HFF-Myc (cell line): ENCODE results near the gene MYO1A.
"Not testable (repeated sequence)": the region's sequence is repeated elsewhere in the genome, so short reads cannot be mapped to it uniquely, and the experiment has no call there.

ENCODE experiments used
- DNase-seq: peaks from one replicate; pipeline ENCODE4 v3.0.0-alpha.2; 2011; ENCODE audit warnings: low read depth; ENCODE audit errors: extremely low read depth
- H3K4me3 ChIP-seq: replicated peaks from 2 replicates; pipeline ENCODE4 v1.5.1; 2011; ENCODE audit warnings: low read depth, mild to moderate bottlenecking, control low read depth, low read length
- TF ChIP-seq, protein P1 (sequence below): IDR thresholded peaks from 2 replicates; pipeline ENCODE4 v1.5.1; 2012; ENCODE audit warnings: mild to moderate bottlenecking, low read depth, low read length, control low read depth; ENCODE audit errors: missing control alignments

MYO1A gene

DNA sequence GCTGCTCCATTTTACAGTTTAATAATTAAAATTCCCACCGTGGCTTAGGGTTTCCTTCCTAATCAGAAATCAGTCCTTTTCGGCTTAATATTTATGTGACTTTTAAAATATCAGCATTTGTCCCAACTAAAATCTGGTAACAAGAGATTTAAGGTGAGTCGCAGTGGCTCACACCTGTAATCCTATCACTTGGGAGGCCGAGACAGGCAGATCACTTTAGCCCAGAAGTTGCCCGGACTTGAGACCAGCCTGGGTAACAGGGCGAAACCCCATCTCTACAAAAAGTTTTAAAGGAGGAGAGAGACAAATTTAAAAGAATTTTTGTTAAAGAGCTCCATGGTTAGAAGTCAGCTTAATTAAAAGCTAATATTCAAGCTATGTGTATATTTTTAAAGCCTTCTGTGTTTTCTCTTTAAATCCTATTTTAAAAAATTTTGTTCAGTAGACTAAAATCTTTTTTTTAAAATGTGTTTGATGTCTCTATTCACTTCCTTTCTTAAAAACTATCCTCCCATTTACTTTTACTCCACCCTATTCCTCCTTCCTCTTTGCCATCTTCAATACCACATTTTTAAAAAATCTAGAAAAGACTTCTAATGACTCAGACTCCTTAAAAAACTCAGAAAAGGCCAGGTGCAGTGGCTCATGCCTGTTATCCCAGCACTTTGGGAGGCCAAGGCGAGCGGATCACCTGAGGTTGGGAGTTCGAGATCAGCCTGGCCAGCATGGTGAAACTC is 29.8 kb downstream of the MYO1A start:
- H3K4me3 ChIP-seq: no peak overlapping the region
- DNase-seq: no peak
- TF ChIP-seq, protein P1, sequence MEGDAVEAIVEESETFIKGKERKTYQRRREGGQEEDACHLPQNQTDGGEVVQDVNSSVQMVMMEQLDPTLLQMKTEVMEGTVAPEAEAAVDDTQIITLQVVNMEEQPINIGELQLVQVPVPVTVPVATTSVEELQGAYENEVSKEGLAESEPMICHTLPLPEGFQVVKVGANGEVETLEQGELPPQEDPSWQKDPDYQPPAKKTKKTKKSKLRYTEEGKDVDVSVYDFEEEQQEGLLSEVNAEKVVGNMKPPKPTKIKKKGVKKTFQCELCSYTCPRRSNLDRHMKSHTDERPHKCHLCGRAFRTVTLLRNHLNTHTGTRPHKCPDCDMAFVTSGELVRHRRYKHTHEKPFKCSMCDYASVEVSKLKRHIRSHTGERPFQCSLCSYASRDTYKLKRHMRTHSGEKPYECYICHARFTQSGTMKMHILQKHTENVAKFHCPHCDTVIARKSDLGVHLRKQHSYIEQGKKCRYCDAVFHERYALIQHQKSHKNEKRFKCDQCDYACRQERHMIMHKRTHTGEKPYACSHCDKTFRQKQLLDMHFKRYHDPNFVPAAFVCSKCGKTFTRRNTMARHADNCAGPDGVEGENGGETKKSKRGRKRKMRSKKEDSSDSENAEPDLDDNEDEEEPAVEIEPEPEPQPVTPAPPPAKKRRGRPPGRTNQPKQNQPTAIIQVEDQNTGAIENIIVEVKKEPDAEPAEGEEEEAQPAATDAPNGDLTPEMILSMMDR: no peak

DNA sequence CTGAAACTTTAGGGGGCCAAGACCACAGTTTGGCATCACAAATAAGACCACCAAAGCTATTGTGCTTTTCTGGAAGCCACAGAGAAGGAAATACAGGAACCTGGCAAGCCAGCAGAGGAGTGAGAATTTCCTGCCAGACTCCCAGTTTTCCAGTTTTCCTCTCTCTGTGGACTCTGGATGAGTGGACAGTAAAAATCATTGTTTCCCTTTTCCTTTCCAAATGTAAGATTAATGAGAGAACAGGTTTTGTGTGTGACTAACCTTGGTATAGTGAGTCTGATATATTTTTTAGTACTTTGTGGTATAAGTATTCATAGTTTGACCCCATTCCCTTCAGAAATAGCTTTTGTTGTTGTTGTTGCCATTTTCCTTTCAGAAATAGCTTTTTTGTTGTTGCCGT is 31.0 kb downstream of the MYO1A start:
- TF ChIP-seq, protein P1: no peak
- no peak overlapping the region for H3K4me3 ChIP-seq

GRCh38 chr12:57018353-57018752 is 31.6 kb downstream of the MYO1A start:
- DNase-seq: not testable (repeated sequence)

More for the DNA sequence above, 31.0 kb downstream of the MYO1A start:
- no peak for DNase-seq

GRCh38 chr12:57016348-57016747 is 33.6 kb downstream of the MYO1A start, which contains the start of gene TAC3:
TSS of gene TAC3 (minus strand) at chr12:57016529. CDS start at chr12:57015797, 732 bp downstream.
- TF ChIP-seq, protein P1: no peak
- H3K4me3 ChIP-seq: no peak within 1 kb of the TSS
- DNase-seq: no peak

More at GRCh38 chr12:57018353-57018752, 31.6 kb downstream of the MYO1A start:
- not testable (repeated sequence) for H3K4me3 ChIP-seq

DNA sequence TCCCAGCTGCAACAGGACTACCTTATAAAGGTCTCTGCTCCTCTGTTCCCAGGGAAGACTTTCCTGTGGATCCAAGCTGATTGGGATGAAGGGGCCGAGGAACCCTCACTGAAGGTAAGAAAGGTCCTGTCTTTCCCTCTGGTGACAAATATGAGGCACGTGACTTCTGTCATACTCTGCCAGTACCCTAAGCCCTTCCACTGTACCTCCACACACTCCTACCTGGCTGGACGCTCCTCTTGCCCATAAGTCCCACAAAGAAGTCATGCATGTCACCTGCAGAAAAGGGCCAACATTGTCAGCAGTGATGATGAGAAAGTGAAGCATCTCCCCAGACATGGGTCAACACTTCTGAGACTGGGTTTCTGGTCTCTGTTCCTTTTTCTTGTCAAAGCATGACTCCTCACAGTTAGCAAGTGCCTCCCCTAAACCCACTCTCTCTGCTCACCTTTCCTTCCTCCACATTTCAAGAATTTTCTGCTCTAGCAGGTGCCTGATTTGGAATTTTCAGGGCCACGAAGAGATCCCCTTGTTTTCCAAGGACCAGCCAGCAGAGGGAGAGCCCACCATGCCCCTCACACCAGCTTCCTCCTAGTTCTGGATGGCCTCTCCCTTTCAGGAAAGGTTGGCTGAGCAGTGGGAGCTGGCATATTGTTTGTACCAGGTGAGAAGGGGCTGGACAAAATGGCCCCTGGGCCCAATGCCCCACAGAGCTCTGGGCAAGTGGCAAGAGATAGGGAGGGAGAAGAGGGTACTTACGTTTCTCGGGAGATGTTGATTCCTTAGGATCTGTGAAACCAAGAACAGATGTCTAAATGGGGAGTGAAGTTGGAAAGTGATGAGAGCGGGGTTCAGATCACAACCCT is 37.1 kb downstream of the MYO1A start:
- no peak for DNase-seq
- no peak overlapping the region for H3K4me3 ChIP-seq
- TF ChIP-seq, protein P1: peak; percentile 20

GRCh38 chr12:57011438-57012424 is 38.2 kb downstream of the MYO1A start:
- TF ChIP-seq, protein P1: no peak
- no peak for DNase-seq
- no peak overlapping the region for H3K4me3 ChIP-seq
